Neural progenitor cell (in vitro differentiated cells): ENCODE data around the gene SH2B2. TPM values are rescaled to one million over a fixed set of nuclear protein-coding genes. Genes with fewer than 3 reads are reported as not detected.

Experiments used
- DNase-seq: peaks from one replicate; pipeline ENCODE4 v3.0.0-alpha.2; 2016; ENCODE audit warnings: low spot score
- H2AFZ ChIP-seq: fragments of 200-600 bp; sonication (generic); replicated peaks from 2 replicates; pipeline ENCODE4 v1.6.1; 2016; ENCODE audit warnings: antibody characterized with exemption
- H3F3A ChIP-seq: fragments of 200-600 bp; sonication (generic); 2 replicates; pipeline ENCODE4 v1.6.1; 2016; ENCODE audit warnings: antibody characterized with exemption, low read depth
- H3K27ac ChIP-seq: fragments of 200-600 bp; sonication (generic); 2 replicates; pipeline ENCODE4 v1.5.1; 2016; ENCODE audit warnings: mild to moderate bottlenecking
- H3K27me3 ChIP-seq: fragments of 200-600 bp; sonication (generic); 2 replicates; pipeline ENCODE4 v1.6.1; 2016; ENCODE audit warnings: mild to moderate bottlenecking, moderate library complexity
- H3K36me3 ChIP-seq: fragments of 200-600 bp; sonication (generic); 2 replicates; pipeline ENCODE4 v1.5.1; 2016
- H3K4me1 ChIP-seq: fragments of 200-600 bp; sonication (generic); 2 replicates; pipeline ENCODE4 v1.6.1; 2016; ENCODE audit warnings: mixed run types
- H3K4me2 ChIP-seq: fragments of 200-600 bp; sonication (generic); 2 replicates; pipeline ENCODE4 v1.6.1; 2016
- H3K4me3 ChIP-seq: fragments of 200-600 bp; sonication (generic); 2 replicates; pipeline ENCODE4 v1.5.1; 2016
- H3K79me2 ChIP-seq: fragments of 200-600 bp; sonication (generic); 2 replicates; pipeline ENCODE4 v1.6.1; 2016; ENCODE audit warnings: low read depth
- H3K9ac ChIP-seq: fragments of 200-600 bp; sonication (generic); 2 replicates; pipeline ENCODE4 v1.6.1; 2016
- H3K9me3 ChIP-seq: fragments of 200-600 bp; sonication (generic); 2 replicates; pipeline ENCODE4 v1.5.1; 2016; ENCODE audit warnings: low read depth
- H4K20me1 ChIP-seq: fragments of 200-600 bp; sonication (generic); 2 replicates; pipeline ENCODE4 v1.6.1; 2016; ENCODE audit warnings: low read depth
- H3K27ac Mint-ChIP-seq: 3 replicates; pipeline ENCODE4 v1.8.0; 2021; ENCODE audit warnings: mixed read lengths
- H3K27me3 Mint-ChIP-seq: 2 replicates; pipeline ENCODE4 v1.8.0; 2022; ENCODE audit warnings: low read depth, mild to moderate bottlenecking, inconsistent platforms, moderate library complexity, mixed read lengths; ENCODE audit not compliant: insufficient read depth
- H3K36me3 Mint-ChIP-seq: 3 replicates; pipeline ENCODE4 v1.8.0; 2021; ENCODE audit warnings: mixed read lengths
- H3K4me1 Mint-ChIP-seq: 3 replicates; pipeline ENCODE4 v1.8.0; 2021; ENCODE audit warnings: mixed read lengths
- H3K4me3 Mint-ChIP-seq: 3 replicates; pipeline ENCODE4 v1.8.0; 2021; ENCODE audit warnings: mild to moderate bottlenecking, moderate library complexity, mixed read lengths
- H3K9me3 Mint-ChIP-seq: 3 replicates; pipeline ENCODE4 v1.8.0; 2020; ENCODE audit warnings: mixed read lengths
- EZH2 ChIP-seq: fragments of 200-600 bp; sonication (generic); IDR thresholded peaks from 2 replicates; pipeline ENCODE4 v1.6.1; 2017; ENCODE audit warnings: antibody characterized with exemption, mild to moderate bottlenecking, moderate library complexity
- EZH2phosphoT487 ChIP-seq: fragments of 200-600 bp; sonication (generic); IDR thresholded peaks from 2 replicates; pipeline ENCODE4 v1.6.1; 2017; ENCODE audit warnings: antibody characterized with exemption
- total RNA-seq: library from RNA; depleted of rRNA; stranded (reverse); fragments of >200 nt; gene quantifications from 2 replicates; pipeline ENCODE4 v1.2.3, GENCODE V29; 2015; ENCODE audit warnings: low replicate concordance
- TF ChIP-seq, protein P1 (sequence below): fragments of 200-600 bp; sonication (generic); IDR thresholded peaks from 2 replicates; pipeline ENCODE4 v1.5.1; 2017; ENCODE audit warnings: antibody characterized with exemption, mild to moderate bottlenecking

SH2B2 gene
- total RNA-seq, 1 donor from 2014 or later = 2.0 TPM

DNA sequence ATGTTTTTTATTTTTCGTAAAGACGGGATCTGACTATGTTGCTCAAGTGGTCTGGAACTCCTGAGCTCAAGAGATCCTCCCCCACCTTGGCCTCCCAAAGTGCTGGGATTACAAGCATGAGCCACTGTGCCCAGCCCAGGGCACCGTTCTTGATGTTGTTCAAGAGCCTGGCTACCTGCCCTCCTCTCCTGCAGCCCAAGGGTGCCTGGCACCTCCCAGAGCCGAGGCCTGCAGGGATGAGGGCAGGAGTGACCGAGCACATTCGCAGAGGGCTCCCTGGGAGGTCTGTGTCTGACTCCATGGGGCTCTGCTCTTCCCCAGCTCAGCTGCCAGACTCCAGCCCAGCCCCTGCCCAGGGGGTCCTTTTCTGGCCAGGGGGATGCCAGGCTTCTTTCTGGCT is 15.4 kb downstream of the SH2B2 start:
- no peak overlapping the region for H3K27ac ChIP-seq
- H3K4me3 ChIP-seq = no peak overlapping the region
- TF ChIP-seq, protein P1, sequence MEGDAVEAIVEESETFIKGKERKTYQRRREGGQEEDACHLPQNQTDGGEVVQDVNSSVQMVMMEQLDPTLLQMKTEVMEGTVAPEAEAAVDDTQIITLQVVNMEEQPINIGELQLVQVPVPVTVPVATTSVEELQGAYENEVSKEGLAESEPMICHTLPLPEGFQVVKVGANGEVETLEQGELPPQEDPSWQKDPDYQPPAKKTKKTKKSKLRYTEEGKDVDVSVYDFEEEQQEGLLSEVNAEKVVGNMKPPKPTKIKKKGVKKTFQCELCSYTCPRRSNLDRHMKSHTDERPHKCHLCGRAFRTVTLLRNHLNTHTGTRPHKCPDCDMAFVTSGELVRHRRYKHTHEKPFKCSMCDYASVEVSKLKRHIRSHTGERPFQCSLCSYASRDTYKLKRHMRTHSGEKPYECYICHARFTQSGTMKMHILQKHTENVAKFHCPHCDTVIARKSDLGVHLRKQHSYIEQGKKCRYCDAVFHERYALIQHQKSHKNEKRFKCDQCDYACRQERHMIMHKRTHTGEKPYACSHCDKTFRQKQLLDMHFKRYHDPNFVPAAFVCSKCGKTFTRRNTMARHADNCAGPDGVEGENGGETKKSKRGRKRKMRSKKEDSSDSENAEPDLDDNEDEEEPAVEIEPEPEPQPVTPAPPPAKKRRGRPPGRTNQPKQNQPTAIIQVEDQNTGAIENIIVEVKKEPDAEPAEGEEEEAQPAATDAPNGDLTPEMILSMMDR = no peak
- TF ChIP-seq EZH2phosphoT487 (no peak), EZH2 (no peak)
- Mint-ChIP-seq H3K27me3 (peaks cover 2% of the 10 kb centered on the region), H3K4me1 (peaks cover 2% of the 10 kb centered on the region), H3K36me3 (peaks cover 2% of the 10 kb centered on the region), H3K4me3 (no peak overlapping the region), H3K27ac (no peak overlapping the region), H3K9me3 (no peaks in the 10 kb centered on the region)
- H3K9ac ChIP-seq = no peak overlapping the region
- no peak overlapping the region for H2AFZ ChIP-seq
- no peaks in the 10 kb centered on the region for H3K36me3 ChIP-seq
- no peak overlapping the region for H3K4me2 ChIP-seq
- peaks cover 18% of the 10 kb centered on the region for H3K27me3 ChIP-seq
- peaks cover 5% of the 10 kb centered on the region for H3K4me1 ChIP-seq
- no peaks in the 10 kb centered on the region for H3K9me3 ChIP-seq
- no peak for DNase-seq
- H3F3A ChIP-seq = no peaks in the 10 kb centered on the region
- H4K20me1 ChIP-seq = peaks cover 45% of the 10 kb centered on the region
- no peaks in the 10 kb centered on the region for H3K79me2 ChIP-seq

DNA sequence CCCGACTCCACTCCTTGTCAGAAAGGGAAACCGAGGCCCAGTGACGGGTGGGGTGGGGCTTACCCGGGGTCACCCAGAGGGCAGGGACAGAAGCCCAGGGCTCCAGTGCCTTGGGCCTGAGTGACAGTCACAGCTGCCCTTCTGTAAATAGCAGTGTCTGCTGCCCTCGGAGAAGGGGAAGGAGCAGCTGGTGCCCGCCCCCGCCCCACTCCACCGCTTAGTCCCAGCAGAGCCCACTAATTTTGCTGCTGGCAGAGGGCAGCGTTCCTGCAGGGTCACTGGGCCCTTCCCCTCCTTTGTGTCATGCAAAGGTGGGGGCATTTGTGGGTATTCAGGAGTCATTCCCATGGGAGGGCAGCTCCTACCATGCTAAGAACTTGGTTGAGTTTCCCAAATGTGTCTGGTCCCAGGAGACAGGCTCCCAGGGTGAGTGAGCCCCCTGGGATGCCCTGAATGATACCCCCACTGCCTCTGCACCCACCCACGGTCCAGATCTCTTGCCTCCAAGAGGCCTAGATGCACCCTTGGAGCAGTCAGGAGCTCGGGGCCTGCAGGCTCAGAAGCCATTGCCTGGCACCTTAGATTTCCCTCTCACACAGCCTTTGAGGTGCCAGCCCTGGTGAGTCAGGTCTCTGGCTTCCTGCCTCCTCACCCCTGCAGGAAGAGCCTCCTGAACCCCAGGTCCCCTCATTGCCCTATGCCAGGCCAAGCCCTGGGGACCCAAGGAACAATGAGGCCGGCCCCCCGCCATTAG is 17.2 kb downstream of the SH2B2 start:
- peaks cover 2% of the 10 kb centered on the region for H3K36me3 Mint-ChIP-seq
- Histone ChIP-seq H3K27me3 (peaks cover 18% of the 10 kb centered on the region), H4K20me1 (peaks cover 44% of the 10 kb centered on the region), H3K27ac (no peak overlapping the region), H3K79me2 (no peaks in the 10 kb centered on the region), H3K36me3 (no peaks in the 10 kb centered on the region), H3K4me2 (no peak overlapping the region), H2AFZ (no peak overlapping the region), H3K9me3 (no peaks in the 10 kb centered on the region), H3K4me1 (peaks cover 11% of the 10 kb centered on the region), H3K4me3 (no peak overlapping the region), H3F3A (no peaks in the 10 kb centered on the region), H3K9ac (no peak overlapping the region)
- H3K27me3 Mint-ChIP-seq = peaks cover 2% of the 10 kb centered on the region
- TF ChIP-seq EZH2 (no peak), EZH2phosphoT487 (no peak)
- TF ChIP-seq, protein P1 = no peak
- H3K4me1 Mint-ChIP-seq = peaks cover 6% of the 10 kb centered on the region
- H3K9me3 Mint-ChIP-seq = no peaks in the 10 kb centered on the region
- DNase-seq = peak; percentile 1
- no peak overlapping the region for H3K27ac Mint-ChIP-seq
- H3K4me3 Mint-ChIP-seq = no peak overlapping the region

DNA sequence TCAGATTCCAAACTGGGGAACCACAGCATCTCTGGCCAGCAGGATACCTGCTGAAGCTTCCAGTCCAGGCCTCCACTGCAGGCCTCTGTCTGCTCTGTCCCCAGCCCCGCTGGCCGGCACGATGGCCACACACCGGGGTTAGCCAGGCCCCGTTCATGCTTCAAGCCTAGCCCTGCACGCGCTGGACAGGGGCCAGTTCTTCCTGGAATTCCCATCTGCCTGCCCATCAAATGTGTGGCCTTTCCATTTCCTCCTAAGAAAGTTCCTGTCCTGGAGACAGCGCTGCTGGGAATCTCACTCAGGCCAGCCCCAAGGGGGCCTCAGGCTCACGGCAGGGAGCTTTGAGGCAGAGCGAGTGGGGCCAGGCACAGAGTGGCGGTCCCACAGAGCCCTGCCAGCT is 18.0 kb downstream of the SH2B2 start:
- DNase-seq = no peak
- peaks cover 6% of the 10 kb centered on the region for H3K4me1 Mint-ChIP-seq
- no peaks in the 10 kb centered on the region for H3K79me2 ChIP-seq
- no peak overlapping the region for H3K4me3 Mint-ChIP-seq
- H4K20me1 ChIP-seq = peaks cover 43% of the 10 kb centered on the region
- H3K4me1 ChIP-seq = peaks cover 11% of the 10 kb centered on the region
- H3K27ac Mint-ChIP-seq = no peak overlapping the region
- no peaks in the 10 kb centered on the region for H3K9me3 ChIP-seq
- no peak overlapping the region for H3K4me3 ChIP-seq
- H3K36me3 ChIP-seq = no peaks in the 10 kb centered on the region
- TF ChIP-seq, protein P1 = no peak
- TF ChIP-seq EZH2 (no peak), EZH2phosphoT487 (no peak)
- H3K9ac ChIP-seq = no peak overlapping the region
- H3K4me2 ChIP-seq = no peak overlapping the region
- H3F3A ChIP-seq = no peaks in the 10 kb centered on the region
- no peak overlapping the region for H2AFZ ChIP-seq
- peaks cover 2% of the 10 kb centered on the region for H3K36me3 Mint-ChIP-seq
- H3K27me3 Mint-ChIP-seq = peaks cover 4% of the 10 kb centered on the region
- no peak overlapping the region for H3K27ac ChIP-seq
- H3K9me3 Mint-ChIP-seq = no peaks in the 10 kb centered on the region
- H3K27me3 ChIP-seq = peaks cover 12% of the 10 kb centered on the region
